ENCODE results near the gene TNIK. TPM values are rescaled to one million over a fixed set of nuclear protein-coding genes. Genes with fewer than 3 reads are reported as not detected.

TNIK gene
- total and polyA plus RNA-seq, 2 experiments from 2014 or later, result 7.4 to 13.8 TPM

- Histone ChIP-seq H3K4me3 (no peak overlapping the region), H4K20me1 (ENCODE audit: insufficient read depth, poor library complexity, severe bottlenecking) (no peaks in the 10 kb centered on the region), H3K9me2 (replicated peaks; ENCODE audit: insufficient read depth) (no peaks in the 10 kb centered on the region), H3K4me1 (ENCODE audit: insufficient read depth) (no peaks in the 10 kb centered on the region), H3K36me3 (replicated peaks; ENCODE audit: insufficient read depth, low read depth) (no peaks in the 10 kb centered on the region), H2AFZ (no peak overlapping the region), H3K4me2 (no peak overlapping the region), H3K27ac (no peak overlapping the region), H3K79me2 (no peaks in the 10 kb centered on the region), H3K27me3 (no peaks in the 10 kb centered on the region), H3K9me3 (ENCODE audit: low read depth) (no peaks in the 10 kb centered on the region)
- WGBS (ENCODE audit: low lambda C conversion rate, missing lambda C conversion rate), result 94% methylated on average over 3 of the region's 3 CpGs
- no peak for DNase-seq (ENCODE audit: low spot score)
- TF ChIP-seq EZH2 (IDR thresholded peaks at IDR 0.05; ENCODE audit: borderline replicate concordance) (no peak), EZH2phosphoT487 (IDR thresholded peaks at IDR 0.05; ENCODE audit: low read depth, severe bottlenecking, unreplicated experiment) (no peak), CTCF (IDR thresholded peaks at IDR 0.05; ENCODE audit: poor library complexity) (no peak)
These were observed 302.2 kb downstream of the TNIK start for GRCh38 chr3:171157980-171158379.

GRCh38 chr3:171157286-171157685 lies 302.9 kb downstream of the TNIK start:
- no peak for DNase-seq (ENCODE audit: low spot score)
- Histone ChIP-seq H3K4me1 (ENCODE audit: insufficient read depth) (no peaks in the 10 kb centered on the region), H2AFZ (no peak overlapping the region), H3K9me3 (ENCODE audit: low read depth) (no peaks in the 10 kb centered on the region), H3K4me2 (no peak overlapping the region), H3K27ac (no peak overlapping the region), H3K36me3 (replicated peaks; ENCODE audit: insufficient read depth, low read depth) (no peaks in the 10 kb centered on the region), H3K9me2 (replicated peaks; ENCODE audit: insufficient read depth) (no peaks in the 10 kb centered on the region), H4K20me1 (ENCODE audit: insufficient read depth, poor library complexity, severe bottlenecking) (no peaks in the 10 kb centered on the region), H3K4me3 (no peak overlapping the region), H3K79me2 (no peaks in the 10 kb centered on the region), H3K27me3 (no peaks in the 10 kb centered on the region)
- TF ChIP-seq CTCF (IDR thresholded peaks at IDR 0.05; ENCODE audit: poor library complexity) (no peak), EZH2phosphoT487 (IDR thresholded peaks at IDR 0.05; ENCODE audit: low read depth, severe bottlenecking, unreplicated experiment) (no peak), EZH2 (IDR thresholded peaks at IDR 0.05; ENCODE audit: borderline replicate concordance) (no peak)
- 82% methylated on average over 14 of the region's 14 CpGs for WGBS (ENCODE audit: low lambda C conversion rate, missing lambda C conversion rate)

GRCh38 chr3:171156401-171157010 lies 303.7 kb downstream of the TNIK start:
- H3K9me2 ChIP-seq (replicated peaks; ENCODE audit: insufficient read depth), result no peaks in the 10 kb centered on the region
- no peak overlapping the region for H2AFZ ChIP-seq
- no peak for DNase-seq (ENCODE audit: low spot score)
- no peak overlapping the region for H3K4me2 ChIP-seq
- H3K36me3 ChIP-seq (replicated peaks; ENCODE audit: insufficient read depth, low read depth), result no peaks in the 10 kb centered on the region
- no peaks in the 10 kb centered on the region for H3K79me2 ChIP-seq
- no peak overlapping the region for H3K4me3 ChIP-seq
- TF ChIP-seq EZH2 (IDR thresholded peaks at IDR 0.05; ENCODE audit: borderline replicate concordance) (no peak), CTCF (IDR thresholded peaks at IDR 0.05; ENCODE audit: poor library complexity) (no peak), EZH2phosphoT487 (IDR thresholded peaks at IDR 0.05; ENCODE audit: low read depth, severe bottlenecking, unreplicated experiment) (no peak)
- no peak overlapping the region for H3K27ac ChIP-seq
- WGBS (ENCODE audit: low lambda C conversion rate, missing lambda C conversion rate), result 63% methylated on average over 6 of the region's 6 CpGs
- no peaks in the 10 kb centered on the region for H3K27me3 ChIP-seq
- no peaks in the 10 kb centered on the region for H4K20me1 ChIP-seq (ENCODE audit: insufficient read depth, poor library complexity, severe bottlenecking)
- no peaks in the 10 kb centered on the region for H3K4me1 ChIP-seq (ENCODE audit: insufficient read depth)
- no peaks in the 10 kb centered on the region for H3K9me3 ChIP-seq (ENCODE audit: low read depth)

All from hepatocyte (in vitro differentiated cells).